ENCODE data around the gene GLRA2. TPM values are rescaled to one million over a fixed set of nuclear protein-coding genes. Genes with fewer than 3 reads are reported as not detected.

Gene GLRA2
- total and polyA plus RNA-seq, 2 donors (not counting 1 experiment from before 2014, with no cell fraction given): not detected

GRCh38 chrX:14690553-14690952, 161.2 kb downstream of the GLRA2 start:
- Histone ChIP-seq H2AFZ (ENCODE audit: insufficient read depth, low read depth, low read length, poor library complexity, severe bottlenecking) (no peak overlapping the region), H3K4me1 (ENCODE audit: control insufficient read depth in 2 of 2, insufficient read depth in 2 of 2, low read length in 2 of 2) (no peaks in the 10 kb centered on the region), H3K4me3 (ENCODE audit: control extremely low read depth in 1 of 5, extremely low read depth in 1 of 5, insufficient read depth in 1 of 5, low read depth in 2 of 5, low read length in 4 of 5) (no peak overlapping the region), H3K9me3 (ENCODE audit: control extremely low read depth in 1 of 3, control insufficient read depth in 2 of 3, insufficient read depth in 1 of 3, low read length in 2 of 3) (no peaks in the 10 kb centered on the region), H3K27me3 (replicated peaks in 1 of 4; ENCODE audit: control extremely low read depth in 1 of 4, control insufficient read depth in 3 of 4, insufficient read depth in 4 of 4, low read length in 3 of 4) (no peaks in the 10 kb centered on the region), H3K4me2 (replicated peaks; ENCODE audit: low read depth, low read length, poor library complexity, severe bottlenecking) (no peak overlapping the region), H3K9ac (ENCODE audit: low read length) (no peak overlapping the region), H4K20me1 (ENCODE audit: control insufficient read depth, insufficient read depth, low read length, poor library complexity, severe bottlenecking) (no peaks in the 10 kb centered on the region), H3K36me3 (replicated peaks in 1 of 2; ENCODE audit: control extremely low read depth in 1 of 2, control insufficient read depth in 1 of 2, extremely low read depth in 1 of 2, insufficient read depth in 2 of 2, low read length in 1 of 2) (no peaks in the 10 kb centered on the region), H3K27ac (ENCODE audit: low read length in 2 of 2) (no peak overlapping the region), H3K79me2 (ENCODE audit: control insufficient read depth, insufficient read depth, low read length) (no peaks in the 10 kb centered on the region)
- ChIA-PET POLR2A (no interaction called here), CTCF (no interaction called here)
- ATAC-seq (ENCODE audit: low read depth) (no peak), DNase-seq (no peak)
- TF ChIP-seq, protein P1, sequence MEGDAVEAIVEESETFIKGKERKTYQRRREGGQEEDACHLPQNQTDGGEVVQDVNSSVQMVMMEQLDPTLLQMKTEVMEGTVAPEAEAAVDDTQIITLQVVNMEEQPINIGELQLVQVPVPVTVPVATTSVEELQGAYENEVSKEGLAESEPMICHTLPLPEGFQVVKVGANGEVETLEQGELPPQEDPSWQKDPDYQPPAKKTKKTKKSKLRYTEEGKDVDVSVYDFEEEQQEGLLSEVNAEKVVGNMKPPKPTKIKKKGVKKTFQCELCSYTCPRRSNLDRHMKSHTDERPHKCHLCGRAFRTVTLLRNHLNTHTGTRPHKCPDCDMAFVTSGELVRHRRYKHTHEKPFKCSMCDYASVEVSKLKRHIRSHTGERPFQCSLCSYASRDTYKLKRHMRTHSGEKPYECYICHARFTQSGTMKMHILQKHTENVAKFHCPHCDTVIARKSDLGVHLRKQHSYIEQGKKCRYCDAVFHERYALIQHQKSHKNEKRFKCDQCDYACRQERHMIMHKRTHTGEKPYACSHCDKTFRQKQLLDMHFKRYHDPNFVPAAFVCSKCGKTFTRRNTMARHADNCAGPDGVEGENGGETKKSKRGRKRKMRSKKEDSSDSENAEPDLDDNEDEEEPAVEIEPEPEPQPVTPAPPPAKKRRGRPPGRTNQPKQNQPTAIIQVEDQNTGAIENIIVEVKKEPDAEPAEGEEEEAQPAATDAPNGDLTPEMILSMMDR (IDR thresholded peaks at IDR 0.05): no peak
- no peak for TF ChIP-seq EZH2 (IDR thresholded peaks at IDR 0.05; ENCODE audit: borderline replicate concordance, insufficient read depth, low read depth, low read length, poor library complexity, severe bottlenecking)
- 97% methylated on average over 4 of the region's 8 CpGs for WGBS (ENCODE audit: insufficient coverage)
- no peak overlapping the region for H3K4me3 Mint-ChIP-seq
- H3K27me3 Mint-ChIP-seq: no peaks in the 10 kb centered on the region
- intact Hi-C loops (cut with micrococcal nuclease): loop anchor here (10.0 kb wide), 1 partner anchor 656 kb away; no protein-coding TSS in a partner anchor
- H3K4me1 Mint-ChIP-seq: no peaks in the 10 kb centered on the region
- H3K27ac Mint-ChIP-seq: no peak overlapping the region
- H3K9me3 Mint-ChIP-seq (ENCODE audit: insufficient read depth): peaks cover 4% of the 10 kb centered on the region

DNA sequence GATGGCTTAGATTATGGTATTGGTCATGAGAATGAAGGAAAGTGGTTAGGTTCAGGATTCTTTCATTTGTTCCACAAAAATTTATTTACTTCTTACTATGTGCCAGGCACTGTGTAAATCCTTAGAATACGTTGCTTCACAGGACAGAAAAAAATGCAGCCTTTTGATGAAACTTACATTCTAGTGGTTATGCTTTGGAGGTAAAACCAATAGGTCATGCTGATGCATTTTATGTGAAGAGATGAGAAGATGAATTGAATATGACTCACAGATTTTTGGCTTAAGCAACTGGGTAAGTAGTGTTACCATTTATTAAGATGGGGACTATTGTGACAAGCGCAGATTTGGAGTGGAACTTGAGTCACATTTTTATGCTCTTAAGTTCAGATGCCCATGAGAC, 165.3 kb downstream of the GLRA2 start:
- Mint-ChIP-seq H3K4me3 (no peak overlapping the region), H3K27ac (no peak overlapping the region), H3K27me3 (no peaks in the 10 kb centered on the region), H3K4me1 (no peaks in the 10 kb centered on the region), H3K9me3 (ENCODE audit: insufficient read depth) (no peaks in the 10 kb centered on the region)
- no peaks in the 10 kb centered on the region for H4K20me1 ChIP-seq (ENCODE audit: control insufficient read depth, insufficient read depth, low read length, poor library complexity, severe bottlenecking)
- H3K4me2 ChIP-seq (replicated peaks; ENCODE audit: low read depth, low read length, poor library complexity, severe bottlenecking): no peak overlapping the region
- H3K27me3 ChIP-seq (replicated peaks in 1 of 4; ENCODE audit: control extremely low read depth in 1 of 4, control insufficient read depth in 3 of 4, insufficient read depth in 4 of 4, low read length in 3 of 4): no peaks in the 10 kb centered on the region
- no peak overlapping the region for H2AFZ ChIP-seq (ENCODE audit: insufficient read depth, low read depth, low read length, poor library complexity, severe bottlenecking)
- intact Hi-C loops (cut with micrococcal nuclease): loop anchor here (10.0 kb wide), 1 partner anchor 660 kb away; no protein-coding TSS in a partner anchor
- no peaks in the 10 kb centered on the region for H3K36me3 ChIP-seq (replicated peaks in 1 of 2; ENCODE audit: control extremely low read depth in 1 of 2, control insufficient read depth in 1 of 2, extremely low read depth in 1 of 2, insufficient read depth in 2 of 2, low read length in 1 of 2)
- ChIA-PET POLR2A (no interaction called here), CTCF (no interaction called here)
- TF ChIP-seq, protein P1 (IDR thresholded peaks at IDR 0.05): no peak
- no peak for TF ChIP-seq EZH2 (IDR thresholded peaks at IDR 0.05; ENCODE audit: borderline replicate concordance, insufficient read depth, low read depth, low read length, poor library complexity, severe bottlenecking)
- H3K27ac ChIP-seq (ENCODE audit: low read length in 2 of 2): no peak overlapping the region
- WGBS (ENCODE audit: insufficient coverage): 86% methylated on average over 1 of the region's 2 CpGs
- no peak overlapping the region for H3K4me3 ChIP-seq (ENCODE audit: control extremely low read depth in 1 of 5, extremely low read depth in 1 of 5, insufficient read depth in 1 of 5, low read depth in 2 of 5, low read length in 4 of 5)
- H3K4me1 ChIP-seq (ENCODE audit: control insufficient read depth in 2 of 2, insufficient read depth in 2 of 2, low read length in 2 of 2): no peaks in the 10 kb centered on the region
- H3K9ac ChIP-seq (ENCODE audit: low read length): no peak overlapping the region
- no peaks in the 10 kb centered on the region for H3K79me2 ChIP-seq (ENCODE audit: control insufficient read depth, insufficient read depth, low read length)
- no peak for ATAC-seq (ENCODE audit: low read depth)
- no peaks in the 10 kb centered on the region for H3K9me3 ChIP-seq (ENCODE audit: control extremely low read depth in 1 of 3, control insufficient read depth in 2 of 3, insufficient read depth in 1 of 3, low read length in 2 of 3)
- no peak for DNase-seq
